Measurements from ENCODE around the gene MVB12B. TPM values are rescaled to one million over a fixed set of nuclear protein-coding genes. Genes with fewer than 3 reads are reported as not detected.

The MVB12B gene
- total and polyA plus RNA-seq, 4 experiments from 2014 or later, result 0.30 to 6.5 (median 4.9) TPM

- no peaks in the 10 kb centered on the region for H3K36me3 ChIP-seq (ENCODE audit: insufficient read depth, low read length)
- H3K27me3 Mint-ChIP-seq, result no peaks in the 10 kb centered on the region
- H3K4me3 Mint-ChIP-seq, result peak overlapping the region in 6 of 8 donors; percentile 5 to 91 (median 52)
- H3K9me3 Mint-ChIP-seq, result no peaks in the 10 kb centered on the region
- H3K9me3 ChIP-seq (ENCODE audit: control insufficient read depth in 1 of 2, low read length in 2 of 2), result no peaks in the 10 kb centered on the region
- peaks cover 31% of the 10 kb centered on the region for H3K4me1 ChIP-seq (ENCODE audit: insufficient read depth, low read length)
- no peaks in the 10 kb centered on the region for H3K27me3 ChIP-seq (ENCODE audit: insufficient read depth, low read length)
- ChIA-PET POLR2A (ENCODE audit: partially characterized antibody) (interaction anchor here (2.8 kb wide), 1 partner anchor 58 kb away, joined by 19 read pairs; no protein-coding TSS in a partner anchor), CTCF (ENCODE audit: partially characterized antibody) (interaction anchor here (1.1 to 1.2 kb wide), 2 partner anchors 14 to 78 kb away, joined by 3 to 5 read pairs; no protein-coding TSS in a partner anchor)
- H3K36me3 Mint-ChIP-seq, result no peaks in the 10 kb centered on the region
- intact Hi-C loops (cut with micrococcal nuclease), result loop anchor here (5.0 kb wide), 1 partner anchor 79 kb away; no protein-coding TSS in a partner anchor
- peak overlapping the region in 6 of 7 donors; percentile 13 to 62 (median 24) for H3K27ac Mint-ChIP-seq
- no peak overlapping the region for H3K4me3 ChIP-seq (ENCODE audit: low read length in 2 of 2)
- H3K27ac ChIP-seq (ENCODE audit: low read depth, low read length), result no peak overlapping the region
- no peak for DNase-seq
- H3K4me1 Mint-ChIP-seq, result peaks cover 24 to 39% (median 32%) of the 10 kb centered on the region in 4 donors
Observed at GRCh38 chr9:126412905-126413304, 86.3 kb downstream of the MVB12B start.

- H3K36me3 Mint-ChIP-seq, result no peaks in the 10 kb centered on the region
- no peak for DNase-seq
- Histone ChIP-seq H3K4me1 (ENCODE audit: insufficient read depth, low read length) (peaks cover 31% of the 10 kb centered on the region), H3K27me3 (ENCODE audit: insufficient read depth, low read length) (no peaks in the 10 kb centered on the region), H3K36me3 (ENCODE audit: insufficient read depth, low read length) (no peaks in the 10 kb centered on the region), H3K4me3 (ENCODE audit: low read length in 2 of 2) (no peak overlapping the region), H3K27ac (ENCODE audit: low read depth, low read length) (no peak overlapping the region), H3K9me3 (ENCODE audit: control insufficient read depth in 1 of 2, low read length in 2 of 2) (no peaks in the 10 kb centered on the region)
- H3K27me3 Mint-ChIP-seq, result no peaks in the 10 kb centered on the region
- no peak overlapping the region for H3K4me3 Mint-ChIP-seq
- H3K4me1 Mint-ChIP-seq, result peaks cover 24 to 39% (median 32%) of the 10 kb centered on the region in 4 donors
- CTCF ChIA-PET (ENCODE audit: partially characterized antibody), result interaction anchor here (0.9 to 1.2 kb wide), 3 partner anchors 15 to 78 kb away, joined by 3 to 5 read pairs (median 3); no protein-coding TSS in a partner anchor
- POLR2A ChIA-PET (ENCODE audit: partially characterized antibody), result interaction anchor here (2.8 kb wide), 1 partner anchor 57 kb away, joined by 19 read pairs; no protein-coding TSS in a partner anchor
- H3K27ac Mint-ChIP-seq, result peak overlapping the region in 2 of 7 donors; percentile 17 to 62
- intact Hi-C loops (cut with micrococcal nuclease), result loop anchor here (5.0 kb wide), 1 partner anchor 79 kb away; no protein-coding TSS in a partner anchor
- H3K9me3 Mint-ChIP-seq, result no peaks in the 10 kb centered on the region
Observed at GRCh38 chr9:126413391-126414068, 86.9 kb downstream of the MVB12B start.

GRCh38 chr9:126415741-126416370 is 89.2 kb downstream of the MVB12B start:
- H3K9me3 Mint-ChIP-seq, result no peaks in the 10 kb centered on the region
- Histone ChIP-seq H3K4me3 (ENCODE audit: low read length in 2 of 2) (no peak overlapping the region), H3K9me3 (ENCODE audit: control insufficient read depth in 1 of 2, low read length in 2 of 2) (no peaks in the 10 kb centered on the region), H3K36me3 (ENCODE audit: insufficient read depth, low read length) (no peaks in the 10 kb centered on the region), H3K27me3 (ENCODE audit: insufficient read depth, low read length) (no peaks in the 10 kb centered on the region), H3K4me1 (ENCODE audit: insufficient read depth, low read length) (peaks cover 21% of the 10 kb centered on the region), H3K27ac (ENCODE audit: low read depth, low read length) (no peak overlapping the region)
- DNase-seq, result peak in 1 of 5 donors; percentile 31
- intact Hi-C loops (cut with micrococcal nuclease), result no loop called here
- H3K36me3 Mint-ChIP-seq, result no peaks in the 10 kb centered on the region
- POLR2A ChIA-PET (ENCODE audit: partially characterized antibody), result no interaction called here
- H3K4me3 Mint-ChIP-seq, result peak overlapping the region in 1 of 8 donors; percentile 16
- CTCF ChIA-PET (ENCODE audit: partially characterized antibody), result interaction anchor here (0.8 to 1.8 kb wide), 2 partner anchors 17 to 48 kb away, joined by 3 to 6 read pairs; no protein-coding TSS in a partner anchor
- H3K4me1 Mint-ChIP-seq, result peaks cover 17 to 32% (median 25%) of the 10 kb centered on the region in 4 donors
- H3K27ac Mint-ChIP-seq, result peak overlapping the region in 2 of 7 donors; percentile 42 to 48
- no peaks in the 10 kb centered on the region for H3K27me3 Mint-ChIP-seq

GRCh38 chr9:126417043-126417442 is 90.4 kb downstream of the MVB12B start:
- ChIA-PET CTCF (ENCODE audit: partially characterized antibody) (interaction anchor here (1.8 kb wide), 1 partner anchor 18 kb away, joined by 6 read pairs; no protein-coding TSS in a partner anchor), POLR2A (ENCODE audit: partially characterized antibody) (no interaction called here)
- H3K4me1 Mint-ChIP-seq, result peaks cover 8 to 22% (median 16%) of the 10 kb centered on the region in 4 donors
- no peak overlapping the region for H3K4me3 Mint-ChIP-seq
- Histone ChIP-seq H3K4me3 (ENCODE audit: low read length in 2 of 2) (no peak overlapping the region), H3K36me3 (ENCODE audit: insufficient read depth, low read length) (no peaks in the 10 kb centered on the region), H3K27ac (ENCODE audit: low read depth, low read length) (no peak overlapping the region), H3K27me3 (ENCODE audit: insufficient read depth, low read length) (no peaks in the 10 kb centered on the region), H3K4me1 (ENCODE audit: insufficient read depth, low read length) (peaks cover 11% of the 10 kb centered on the region), H3K9me3 (ENCODE audit: control insufficient read depth in 1 of 2, low read length in 2 of 2) (no peaks in the 10 kb centered on the region)
- no peak for DNase-seq
- no peaks in the 10 kb centered on the region for H3K9me3 Mint-ChIP-seq
- no peaks in the 10 kb centered on the region for H3K36me3 Mint-ChIP-seq
- peak overlapping the region in 1 of 7 donors; percentile 69 for H3K27ac Mint-ChIP-seq
- H3K27me3 Mint-ChIP-seq, result no peaks in the 10 kb centered on the region
- intact Hi-C loops (cut with micrococcal nuclease), result no loop called here

- H3K4me3 Mint-ChIP-seq, result no peak overlapping the region
- Histone ChIP-seq H3K4me3 (ENCODE audit: low read length in 2 of 2) (no peak overlapping the region), H3K36me3 (ENCODE audit: insufficient read depth, low read length) (no peaks in the 10 kb centered on the region), H3K4me1 (ENCODE audit: insufficient read depth, low read length) (peaks cover 7% of the 10 kb centered on the region), H3K9me3 (ENCODE audit: control insufficient read depth in 1 of 2, low read length in 2 of 2) (no peaks in the 10 kb centered on the region), H3K27ac (ENCODE audit: low read depth, low read length) (no peak overlapping the region), H3K27me3 (ENCODE audit: insufficient read depth, low read length) (no peaks in the 10 kb centered on the region)
- peak overlapping the region in 1 of 7 donors; percentile 53 for H3K27ac Mint-ChIP-seq
- intact Hi-C loops (cut with micrococcal nuclease), result no loop called here
- ChIA-PET CTCF (ENCODE audit: partially characterized antibody) (interaction anchor here (0.6 to 1.8 kb wide), 2 partner anchors 19 to 27 kb away, joined by 3 to 6 read pairs; no protein-coding TSS in a partner anchor), POLR2A (ENCODE audit: partially characterized antibody) (no interaction called here)
- H3K36me3 Mint-ChIP-seq, result no peaks in the 10 kb centered on the region
- no peak for DNase-seq
- H3K27me3 Mint-ChIP-seq, result no peaks in the 10 kb centered on the region
- H3K9me3 Mint-ChIP-seq, result no peaks in the 10 kb centered on the region
- peaks cover 3 to 21% (median 11%) of the 10 kb centered on the region in 4 donors for H3K4me1 Mint-ChIP-seq
Observed at GRCh38 chr9:126417684-126418083, 91.1 kb downstream of the MVB12B start.

- H3K27me3 ChIP-seq (ENCODE audit: insufficient read depth, low read length), result no peaks in the 10 kb centered on the region
- H3K4me3 ChIP-seq (ENCODE audit: low read length in 2 of 2), result no peak overlapping the region
- Mint-ChIP-seq H3K9me3 (no peaks in the 10 kb centered on the region), H3K4me1 (peaks cover 3 to 24% (median 14%) of the 10 kb centered on the region in 4 donors), H3K27me3 (no peaks in the 10 kb centered on the region), H3K36me3 (no peaks in the 10 kb centered on the region), H3K27ac (peak overlapping the region in 2 of 7 donors; percentile 33 to 55), H3K4me3 (no peak overlapping the region)
- H3K9me3 ChIP-seq (ENCODE audit: control insufficient read depth in 1 of 2, low read length in 2 of 2), result no peaks in the 10 kb centered on the region
- intact Hi-C loops (cut with micrococcal nuclease), result no loop called here
- POLR2A ChIA-PET (ENCODE audit: partially characterized antibody), result no interaction called here
- DNase-seq, result no peak
- peaks cover 10% of the 10 kb centered on the region for H3K4me1 ChIP-seq (ENCODE audit: insufficient read depth, low read length)
- CTCF ChIA-PET (ENCODE audit: partially characterized antibody), result no interaction called here
- H3K27ac ChIP-seq (ENCODE audit: low read depth, low read length), result no peak overlapping the region
- H3K36me3 ChIP-seq (ENCODE audit: insufficient read depth, low read length), result no peaks in the 10 kb centered on the region
Observed at GRCh38 chr9:126418608-126419007, 92.0 kb downstream of the MVB12B start.

GRCh38 chr9:126419475-126419874 is 92.8 kb downstream of the MVB12B start:
- CTCF ChIA-PET (ENCODE audit: partially characterized antibody), result interaction anchor here (1.9 kb wide), 1 partner anchor 20 kb away, joined by 7 read pairs; no protein-coding TSS in a partner anchor
- H3K36me3 Mint-ChIP-seq, result no peaks in the 10 kb centered on the region
- H3K27me3 Mint-ChIP-seq, result no peaks in the 10 kb centered on the region
- H3K9me3 Mint-ChIP-seq, result no peaks in the 10 kb centered on the region
- Histone ChIP-seq H3K27ac (ENCODE audit: low read depth, low read length) (no peak overlapping the region), H3K4me1 (ENCODE audit: insufficient read depth, low read length) (peaks cover 12% of the 10 kb centered on the region), H3K36me3 (ENCODE audit: insufficient read depth, low read length) (no peaks in the 10 kb centered on the region), H3K4me3 (ENCODE audit: low read length in 2 of 2) (no peak overlapping the region), H3K27me3 (ENCODE audit: insufficient read depth, low read length) (no peaks in the 10 kb centered on the region), H3K9me3 (ENCODE audit: control insufficient read depth in 1 of 2, low read length in 2 of 2) (no peaks in the 10 kb centered on the region)
- no peak for DNase-seq
- no peak overlapping the region for H3K4me3 Mint-ChIP-seq
- POLR2A ChIA-PET (ENCODE audit: partially characterized antibody), result no interaction called here
- peaks cover 7 to 28% (median 20%) of the 10 kb centered on the region in 4 donors for H3K4me1 Mint-ChIP-seq
- intact Hi-C loops (cut with micrococcal nuclease), result no loop called here
- no peak overlapping the region for H3K27ac Mint-ChIP-seq
